ENCODE data around the gene HERC3. TPM values are rescaled to one million over a fixed set of nuclear protein-coding genes. Genes with fewer than 3 reads are reported as not detected.

HERC3 gene
- total RNA-seq, 1 experiment from 2014 or later, result 16.9 TPM

DNA sequence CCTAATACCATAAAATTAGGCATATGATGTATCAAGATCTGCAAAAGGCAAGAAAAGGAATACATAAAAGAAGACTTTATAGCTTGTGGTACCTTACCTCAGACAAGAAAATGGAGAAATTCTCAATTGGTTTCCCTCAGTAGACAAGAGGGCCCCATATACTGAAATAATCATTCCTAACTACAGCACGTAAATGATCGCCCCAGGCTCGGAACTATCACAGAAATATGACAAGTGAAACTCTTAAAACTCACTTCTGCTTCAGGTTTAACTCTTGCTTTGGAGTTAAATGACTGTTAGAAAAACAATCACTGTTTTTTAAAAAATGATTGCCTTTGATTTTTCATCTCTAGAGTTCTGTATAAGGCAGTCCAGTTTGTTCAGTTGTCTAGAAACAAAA lies 144.0 kb downstream of the HERC3 start:
- H2AFZ ChIP-seq, result no peak overlapping the region
- POLR2A ChIA-PET (ENCODE audit: unreplicated experiment), result interaction anchor here (0.7 kb wide), 1 partner anchor 10 kb away, joined by 7 read pairs; no protein-coding TSS in a partner anchor
- no peak overlapping the region for H3K4me3 ChIP-seq
- H3K27me3 ChIP-seq (ENCODE audit: insufficient read depth, low read depth), result no peaks in the 10 kb centered on the region
- H3K27ac ChIP-seq, result no peak overlapping the region
- no peaks in the 10 kb centered on the region for H3K9me2 ChIP-seq (ENCODE audit: insufficient read depth)
- TF ChIP-seq, protein P1, sequence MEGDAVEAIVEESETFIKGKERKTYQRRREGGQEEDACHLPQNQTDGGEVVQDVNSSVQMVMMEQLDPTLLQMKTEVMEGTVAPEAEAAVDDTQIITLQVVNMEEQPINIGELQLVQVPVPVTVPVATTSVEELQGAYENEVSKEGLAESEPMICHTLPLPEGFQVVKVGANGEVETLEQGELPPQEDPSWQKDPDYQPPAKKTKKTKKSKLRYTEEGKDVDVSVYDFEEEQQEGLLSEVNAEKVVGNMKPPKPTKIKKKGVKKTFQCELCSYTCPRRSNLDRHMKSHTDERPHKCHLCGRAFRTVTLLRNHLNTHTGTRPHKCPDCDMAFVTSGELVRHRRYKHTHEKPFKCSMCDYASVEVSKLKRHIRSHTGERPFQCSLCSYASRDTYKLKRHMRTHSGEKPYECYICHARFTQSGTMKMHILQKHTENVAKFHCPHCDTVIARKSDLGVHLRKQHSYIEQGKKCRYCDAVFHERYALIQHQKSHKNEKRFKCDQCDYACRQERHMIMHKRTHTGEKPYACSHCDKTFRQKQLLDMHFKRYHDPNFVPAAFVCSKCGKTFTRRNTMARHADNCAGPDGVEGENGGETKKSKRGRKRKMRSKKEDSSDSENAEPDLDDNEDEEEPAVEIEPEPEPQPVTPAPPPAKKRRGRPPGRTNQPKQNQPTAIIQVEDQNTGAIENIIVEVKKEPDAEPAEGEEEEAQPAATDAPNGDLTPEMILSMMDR (conservative IDR thresholded peaks at IDR 0.05), result no peak
- no peak for TF ChIP-seq EZH2 (IDR thresholded peaks at IDR 0.05; ENCODE audit: low read depth)
- BruUV-seq (replicated peaks), result no TSS peak
- CTCF ChIA-PET, result no interaction called here
- no peaks in the 10 kb centered on the region for H3F3A ChIP-seq (ENCODE audit: insufficient read depth, low read depth)
- no peak overlapping the region for H3K4me2 ChIP-seq
- intact Hi-C loops (cut with micrococcal nuclease; ENCODE audit: unreplicated experiment), result no loop called here
- no peaks in the 10 kb centered on the region for H3K79me2 ChIP-seq (ENCODE audit: low read depth)
- DNase-seq, result no peak
- H4K20me1 ChIP-seq (ENCODE audit: insufficient read depth), result no peaks in the 10 kb centered on the region
- no peaks in the 10 kb centered on the region for H3K36me3 ChIP-seq (ENCODE audit: low read depth)
- H3K4me1 ChIP-seq (replicated peaks; ENCODE audit: insufficient read depth), result no peaks in the 10 kb centered on the region
- H3K9me3 ChIP-seq (ENCODE audit: insufficient read depth, low read depth), result no peaks in the 10 kb centered on the region

DNA sequence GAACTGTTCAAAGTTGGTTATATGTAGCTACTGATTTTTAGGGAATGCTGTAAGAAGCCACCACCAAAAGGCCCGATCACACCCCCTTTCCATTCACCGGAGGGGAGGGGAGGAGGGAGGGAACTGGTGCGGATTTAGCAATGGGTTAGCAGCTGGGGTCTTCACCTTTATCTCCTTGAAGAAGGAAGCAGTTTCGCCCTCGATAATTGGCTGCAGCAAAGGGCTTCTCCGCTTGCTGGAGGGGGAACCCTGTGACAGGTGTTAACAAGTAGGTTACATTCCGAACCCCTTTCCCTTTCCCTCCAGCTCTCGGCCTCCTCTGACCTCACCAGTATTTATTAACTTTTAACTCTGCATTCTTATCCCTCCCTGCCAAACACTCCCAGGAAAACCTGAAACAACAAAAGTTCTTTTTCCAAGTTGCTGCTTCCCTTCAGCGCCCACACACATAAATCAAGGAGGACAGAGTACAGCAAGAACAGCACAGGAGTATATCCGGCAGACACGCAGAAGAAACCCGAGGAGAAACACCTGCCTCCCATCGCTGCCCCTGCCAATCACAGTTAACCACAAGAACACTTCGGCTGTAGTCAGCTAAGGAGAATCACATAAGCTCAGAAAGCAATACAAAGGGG lies 145.1 kb downstream of the HERC3 start:
- H3K9me2 ChIP-seq (ENCODE audit: insufficient read depth), result no peaks in the 10 kb centered on the region
- H3K79me2 ChIP-seq (ENCODE audit: low read depth), result no peaks in the 10 kb centered on the region
- ChIA-PET CTCF (no interaction called here), POLR2A (ENCODE audit: unreplicated experiment) (no interaction called here)
- H3K27ac ChIP-seq, result no peak overlapping the region
- no TSS peak for BruUV-seq (replicated peaks)
- H3K9me3 ChIP-seq (ENCODE audit: insufficient read depth, low read depth), result no peaks in the 10 kb centered on the region
- TF ChIP-seq, protein P1 (conservative IDR thresholded peaks at IDR 0.05), result no peak
- no peak for TF ChIP-seq EZH2 (IDR thresholded peaks at IDR 0.05; ENCODE audit: low read depth)
- H4K20me1 ChIP-seq (ENCODE audit: insufficient read depth), result no peaks in the 10 kb centered on the region
- no peak overlapping the region for H3K4me2 ChIP-seq
- no peak overlapping the region for H2AFZ ChIP-seq
- intact Hi-C loops (cut with micrococcal nuclease; ENCODE audit: unreplicated experiment), result no loop called here
- H3K27me3 ChIP-seq (ENCODE audit: insufficient read depth, low read depth), result no peaks in the 10 kb centered on the region
- DNase-seq, result no peak
- no peaks in the 10 kb centered on the region for H3K4me1 ChIP-seq (replicated peaks; ENCODE audit: insufficient read depth)
- no peak overlapping the region for H3K4me3 ChIP-seq
- no peaks in the 10 kb centered on the region for H3K36me3 ChIP-seq (ENCODE audit: low read depth)
- no peaks in the 10 kb centered on the region for H3F3A ChIP-seq (ENCODE audit: insufficient read depth, low read depth)

DNA sequence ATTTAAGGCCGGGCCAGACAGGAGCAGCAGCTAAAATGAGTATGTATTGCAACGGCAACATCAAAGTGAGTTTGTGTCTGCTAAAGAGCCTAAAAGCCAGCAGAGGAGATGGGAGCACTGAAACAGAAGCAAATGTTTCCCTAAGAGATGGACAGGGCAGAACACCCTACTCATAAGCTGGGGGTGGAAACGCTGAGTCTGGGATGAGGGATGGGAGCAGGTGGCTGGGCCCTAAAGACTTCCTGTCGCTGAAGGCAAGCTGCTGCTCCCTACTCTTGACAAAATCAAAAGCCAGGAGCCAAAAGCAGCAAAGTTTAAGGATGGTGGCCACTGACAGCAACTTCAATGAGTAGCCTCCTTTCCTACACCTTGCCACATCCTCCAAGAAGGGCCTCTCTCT lies 145.9 kb downstream of the HERC3 start:
- Histone ChIP-seq H4K20me1 (ENCODE audit: insufficient read depth) (no peaks in the 10 kb centered on the region), H3K4me2 (no peak overlapping the region), H3K79me2 (ENCODE audit: low read depth) (no peaks in the 10 kb centered on the region), H3K9me2 (ENCODE audit: insufficient read depth) (no peaks in the 10 kb centered on the region), H2AFZ (no peak overlapping the region), H3F3A (ENCODE audit: insufficient read depth, low read depth) (no peaks in the 10 kb centered on the region), H3K9me3 (ENCODE audit: insufficient read depth, low read depth) (no peaks in the 10 kb centered on the region), H3K27ac (no peak overlapping the region), H3K4me3 (no peak overlapping the region), H3K27me3 (ENCODE audit: insufficient read depth, low read depth) (no peaks in the 10 kb centered on the region), H3K36me3 (ENCODE audit: low read depth) (no peaks in the 10 kb centered on the region), H3K4me1 (replicated peaks; ENCODE audit: insufficient read depth) (no peaks in the 10 kb centered on the region)
- TF ChIP-seq, protein P1 (conservative IDR thresholded peaks at IDR 0.05), result no peak
- no peak for TF ChIP-seq EZH2 (IDR thresholded peaks at IDR 0.05; ENCODE audit: low read depth)
- ChIA-PET POLR2A (ENCODE audit: unreplicated experiment) (no interaction called here), CTCF (no interaction called here)
- DNase-seq, result no peak
- no TSS peak for BruUV-seq (replicated peaks)
- intact Hi-C loops (cut with micrococcal nuclease; ENCODE audit: unreplicated experiment), result no loop called here
